MCF 10A (cell line): ENCODE measurements around the gene ITGA11. TPM values are rescaled to one million over a fixed set of nuclear protein-coding genes. Genes with fewer than 3 reads are reported as not detected.

ENCODE experiments used
- BruUV-seq: library from RNA; stranded (reverse); fragments of 400-500 nt; replicated peaks from 2 replicates; lab custom pipeline; 2021; lab: Mats Ljungman, UMichigan
- CTCF ChIA-PET: fragments of 300-600 bp; sonication (Branson Sonifier 250); formaldehyde crosslinking; extraction: SDS; loops from one replicate; lab custom pipeline; 2021; ENCODE audit warnings: antibody characterized with exemption, inconsistent platforms; lab: Yijun Ruan, JAX
- POLR2A ChIA-PET: fragments of 300-600, 350-650 bp; sonication (Branson Sonifier 250); formaldehyde crosslinking; extraction: SDS; loops from one replicate; lab custom pipeline; 2020; ENCODE audit warnings: antibody characterized with exemption, inconsistent platforms; lab: Yijun Ruan, JAX
- DNase-seq: peaks from one replicate; pipeline ENCODE4 v3.0.0-alpha.2; 2018; ENCODE audit not compliant: unreplicated experiment
- H3K27ac Mint-ChIP-seq: one replicate; pipeline ENCODE4 v1.8.0; 2022; ENCODE audit warnings: mild to moderate bottlenecking, low read depth, mixed read lengths; ENCODE audit not compliant: unreplicated experiment
- H3K27me3 Mint-ChIP-seq: one replicate; pipeline ENCODE4 v1.8.0; 2022; ENCODE audit warnings: mixed read lengths; ENCODE audit not compliant: insufficient read depth, unreplicated experiment
- H3K36me3 Mint-ChIP-seq: one replicate; pipeline ENCODE4 v1.8.0; 2022; ENCODE audit warnings: mild to moderate bottlenecking, moderate library complexity, mixed read lengths; ENCODE audit not compliant: insufficient read depth, unreplicated experiment
- H3K4me1 Mint-ChIP-seq: one replicate; pipeline ENCODE4 v1.8.0; 2022; ENCODE audit warnings: mixed read lengths; ENCODE audit not compliant: insufficient read depth, unreplicated experiment
- H3K4me3 Mint-ChIP-seq: one replicate; pipeline ENCODE4 v1.8.0; 2022; ENCODE audit warnings: mild to moderate bottlenecking, moderate library complexity, mixed read lengths; ENCODE audit not compliant: unreplicated experiment
- H3K9me3 Mint-ChIP-seq: one replicate; pipeline ENCODE4 v1.8.0; 2022; ENCODE audit warnings: mixed read lengths; ENCODE audit not compliant: unreplicated experiment
- intact Hi-C: fragments of 100-400 bp; cut with micrococcal nuclease; formaldehyde crosslinking; loops from 2 replicates; pipeline ENCODE4 v1.14.1; 2022
- total RNA-seq: library from RNA; stranded (reverse); gene quantifications from 2 replicates; pipeline ENCODE4 v1.2.3, GENCODE V29; 2022
- TF ChIP-seq, protein P1 (sequence below): fragments of 200-600 bp; IDR thresholded peaks from one replicate; pipeline ENCODE4 v1.8.0; 2022; ENCODE audit warnings: antibody characterized with exemption, mild to moderate bottlenecking; ENCODE audit not compliant: unreplicated experiment

ITGA11 gene
- total RNA-seq, 1 experiment from 2014 or later: 0.19 TPM

DNA sequence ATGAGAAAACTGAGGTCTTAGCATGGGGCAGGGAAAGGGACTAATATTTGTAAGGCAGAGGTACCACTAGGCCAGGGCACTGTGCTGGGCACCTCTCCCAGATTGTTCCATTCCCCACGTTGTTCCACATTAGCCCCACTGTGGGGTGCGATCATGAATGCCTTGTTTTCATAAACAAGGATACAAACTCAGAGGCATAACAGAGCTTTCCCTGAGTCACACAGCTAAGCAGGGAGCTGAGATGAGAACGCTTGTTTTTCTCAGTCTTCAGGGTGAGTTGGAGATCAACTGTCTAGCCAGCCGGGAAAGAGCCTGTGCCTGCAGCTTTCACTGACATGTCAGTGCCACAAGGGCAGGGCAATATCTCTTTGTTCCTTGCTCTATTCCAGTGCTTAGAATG lies 47.9 kb upstream of the ITGA11 start:
- ChIA-PET CTCF (no interaction called here), POLR2A (no interaction called here)
- Mint-ChIP-seq H3K9me3 (no peaks in the 10 kb centered on the region), H3K36me3 (no peaks in the 10 kb centered on the region), H3K27ac (no peak overlapping the region), H3K27me3 (peaks cover 61% of the 10 kb centered on the region), H3K4me1 (no peaks in the 10 kb centered on the region), H3K4me3 (no peak overlapping the region)
- DNase-seq: no peak
- BruUV-seq: no TSS peak
- TF ChIP-seq, protein P1, sequence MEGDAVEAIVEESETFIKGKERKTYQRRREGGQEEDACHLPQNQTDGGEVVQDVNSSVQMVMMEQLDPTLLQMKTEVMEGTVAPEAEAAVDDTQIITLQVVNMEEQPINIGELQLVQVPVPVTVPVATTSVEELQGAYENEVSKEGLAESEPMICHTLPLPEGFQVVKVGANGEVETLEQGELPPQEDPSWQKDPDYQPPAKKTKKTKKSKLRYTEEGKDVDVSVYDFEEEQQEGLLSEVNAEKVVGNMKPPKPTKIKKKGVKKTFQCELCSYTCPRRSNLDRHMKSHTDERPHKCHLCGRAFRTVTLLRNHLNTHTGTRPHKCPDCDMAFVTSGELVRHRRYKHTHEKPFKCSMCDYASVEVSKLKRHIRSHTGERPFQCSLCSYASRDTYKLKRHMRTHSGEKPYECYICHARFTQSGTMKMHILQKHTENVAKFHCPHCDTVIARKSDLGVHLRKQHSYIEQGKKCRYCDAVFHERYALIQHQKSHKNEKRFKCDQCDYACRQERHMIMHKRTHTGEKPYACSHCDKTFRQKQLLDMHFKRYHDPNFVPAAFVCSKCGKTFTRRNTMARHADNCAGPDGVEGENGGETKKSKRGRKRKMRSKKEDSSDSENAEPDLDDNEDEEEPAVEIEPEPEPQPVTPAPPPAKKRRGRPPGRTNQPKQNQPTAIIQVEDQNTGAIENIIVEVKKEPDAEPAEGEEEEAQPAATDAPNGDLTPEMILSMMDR: no peak
- intact Hi-C loops: no loop called here

DNA sequence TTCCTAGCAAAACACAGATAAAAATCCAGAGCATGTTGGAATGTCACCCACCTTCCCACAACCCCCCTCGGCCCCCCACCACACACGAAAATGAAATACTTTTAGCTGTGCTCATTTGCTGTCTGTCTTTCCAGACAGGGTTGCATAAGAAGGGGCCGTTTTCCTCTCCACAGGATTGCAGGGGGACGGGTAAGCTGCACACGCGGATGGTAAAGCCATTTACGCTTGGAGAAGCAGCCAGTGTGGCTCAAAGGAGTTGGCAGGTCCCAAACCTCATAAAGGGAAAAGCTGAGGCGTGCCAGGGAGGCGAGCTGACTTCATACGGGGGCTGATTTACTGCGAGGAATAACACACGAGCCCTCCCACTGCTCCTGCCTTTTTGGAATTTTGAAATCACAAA lies 47.4 kb upstream of the ITGA11 start:
- no peaks in the 10 kb centered on the region for H3K4me1 Mint-ChIP-seq
- H3K4me3 Mint-ChIP-seq: no peak overlapping the region
- H3K36me3 Mint-ChIP-seq: no peaks in the 10 kb centered on the region
- TF ChIP-seq, protein P1: no peak
- BruUV-seq: no TSS peak
- peaks cover 61% of the 10 kb centered on the region for H3K27me3 Mint-ChIP-seq
- H3K27ac Mint-ChIP-seq: no peak overlapping the region
- ChIA-PET CTCF (no interaction called here), POLR2A (interaction anchor here (0.8 kb wide), 1 partner anchor 512 kb away, joined by 3 read pairs; no protein-coding TSS in a partner anchor)
- intact Hi-C loops: no loop called here
- no peaks in the 10 kb centered on the region for H3K9me3 Mint-ChIP-seq
- no peak for DNase-seq

DNA sequence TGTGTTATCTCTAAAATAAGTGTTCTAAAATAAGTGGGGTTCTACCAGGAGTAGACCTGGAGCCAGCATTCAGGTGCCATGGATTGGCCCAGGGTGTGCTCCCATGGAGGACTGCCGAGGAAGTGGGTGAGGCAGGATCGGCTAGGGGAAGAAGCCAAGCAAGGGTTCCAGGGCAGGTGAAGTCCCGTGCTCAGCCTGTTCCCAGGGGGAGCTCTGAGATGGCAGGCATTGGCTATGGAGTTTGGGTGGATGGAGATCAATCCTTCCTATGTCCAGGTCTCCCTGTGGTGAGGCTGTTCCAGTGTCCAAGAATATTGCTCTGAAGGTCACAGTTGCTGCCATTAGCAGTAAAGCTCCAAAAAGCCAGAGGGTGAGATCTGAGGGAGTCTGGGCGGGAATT lies 46.9 kb upstream of the ITGA11 start:
- no peak for DNase-seq
- CTCF ChIA-PET: no interaction called here
- Mint-ChIP-seq H3K4me1 (no peaks in the 10 kb centered on the region), H3K4me3 (no peak overlapping the region), H3K9me3 (no peaks in the 10 kb centered on the region), H3K27me3 (peaks cover 61% of the 10 kb centered on the region), H3K36me3 (no peaks in the 10 kb centered on the region), H3K27ac (no peak overlapping the region)
- POLR2A ChIA-PET: interaction anchor here (0.8 kb wide), 1 partner anchor 512 kb away, joined by 3 read pairs; no protein-coding TSS in a partner anchor
- BruUV-seq: no TSS peak
- TF ChIP-seq, protein P1: no peak
- intact Hi-C loops: no loop called here

DNA sequence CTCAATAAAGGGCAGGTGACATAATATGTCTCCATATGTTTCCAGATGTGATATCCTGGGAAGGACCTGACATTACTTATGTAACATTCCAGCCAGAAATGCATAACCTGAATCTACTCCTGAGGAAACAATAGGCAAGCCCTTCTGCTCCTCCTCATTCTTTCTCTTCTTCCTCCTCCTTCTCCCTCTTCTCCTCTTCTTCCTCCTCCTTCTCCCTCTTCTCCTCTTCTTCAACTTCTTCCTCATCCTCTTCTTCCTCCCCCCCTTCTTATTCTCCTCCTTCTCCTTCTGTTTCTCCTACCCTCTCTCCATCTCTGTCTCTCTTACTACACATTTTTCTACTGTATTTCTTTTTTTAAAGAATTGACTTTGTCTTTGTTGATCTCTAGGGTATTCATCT lies 43.5 kb upstream of the ITGA11 start:
- Mint-ChIP-seq H3K9me3 (no peaks in the 10 kb centered on the region), H3K27me3 (peaks cover 53% of the 10 kb centered on the region), H3K4me3 (no peak overlapping the region), H3K27ac (no peak overlapping the region), H3K4me1 (no peaks in the 10 kb centered on the region), H3K36me3 (no peaks in the 10 kb centered on the region)
- ChIA-PET POLR2A (no interaction called here), CTCF (no interaction called here)
- DNase-seq: no peak
- no TSS peak for BruUV-seq
- intact Hi-C loops: no loop called here
- TF ChIP-seq, protein P1: no peak
